T-cell (primary cell): ENCODE data around the gene FBN1. TPM values are rescaled to one million over a fixed set of nuclear protein-coding genes. Genes with fewer than 3 reads are reported as not detected.

Experiments
- ATAC-seq, 4 experiments: fragments of 200-7000 bp in 3 of 4; fragments of 150-1000 bp in 1 of 4; cut with Tn5 transposase; replicated peaks in 1 of 4; 1 replicate in 3 of 4; 2 replicates in 1 of 4; pipeline ENCODE4 v1.10.0; 2021; ENCODE audit warnings: moderate library complexity in 3 of 4, mild to moderate bottlenecking in 2 of 4, moderate number of reproducible peaks in 1 of 4
- CTCF ChIA-PET, 2 donors: fragments of 300-600 bp; sonication (Branson Sonifier 250); formaldehyde crosslinking; loops; one replicate each; lab custom pipeline; 2022; ENCODE audit warnings: antibody characterized with exemption in 2 of 2; lab: Charles Lee
- POLR2A ChIA-PET, 2 donors: fragments of 300-600 bp; sonication (Branson Sonifier 250); formaldehyde crosslinking; loops; one replicate each; lab custom pipeline; 2022; ENCODE audit warnings: antibody characterized with exemption in 2 of 2; lab: Charles Lee
- DNase-seq, 35 experiments: peaks; one replicate each; pipeline versions ENCODE4 v3.0.0 to v3.0.0-alpha.2; 2013 to 2023
- H3K27ac ChIP-seq: one replicate; pipeline ENCODE4 v1.5.1; 2013; ENCODE audit warnings: low read length
- H3K27me3 ChIP-seq, 2 experiments: replicated peaks in 1 of 2; 1 replicate in 1 of 2; 2 replicates in 1 of 2; pipeline versions ENCODE4 v1.6.1 to v1.7.0; 2013; ENCODE audit warnings: low read length in 1 of 2, mixed read lengths in 1 of 2; ENCODE audit not compliant: control insufficient read depth in 2 of 2, insufficient read depth in 2 of 2; ENCODE audit errors: extremely low read depth in 1 of 2
- H3K36me3 ChIP-seq, 2 donors: 1 replicate in 1 of 2; 2 replicates in 1 of 2; pipeline versions ENCODE4 v1.6.1 to v1.7.0; 2013; ENCODE audit warnings: low read length in 1 of 2; ENCODE audit not compliant: control insufficient read depth in 2 of 2, insufficient read depth in 1 of 2; ENCODE audit errors: extremely low read depth in 1 of 2
- H3K4me1 ChIP-seq, 2 experiments: 1 replicate in 1 of 2; 2 replicates in 1 of 2; pipeline versions ENCODE4 v1.6.1 to v1.7.0; 2013; ENCODE audit warnings: low read length in 2 of 2, mixed read lengths in 1 of 2; ENCODE audit not compliant: insufficient read depth in 2 of 2, control insufficient read depth in 1 of 2; ENCODE audit errors: extremely low read depth in 1 of 2
- H3K4me3 ChIP-seq, 2 donors: 1 replicate in 1 of 2; 2 replicates in 1 of 2; pipeline versions ENCODE4 v1.5.1 to v1.7.0; 2013; ENCODE audit warnings: mild to moderate bottlenecking in 2 of 2, low read length in 1 of 2, moderate library complexity in 1 of 2; ENCODE audit not compliant: control insufficient read depth in 1 of 2; ENCODE audit errors: extremely low read depth in 1 of 2
- H3K9me3 ChIP-seq: 2 replicates; pipeline ENCODE4 v1.7.0; 2013
- H3K27ac Mint-ChIP-seq, 2 donors: one replicate each; pipeline ENCODE4 v1.8.0; 2020 to 2021; ENCODE audit warnings: mild to moderate bottlenecking in 2 of 2, mixed read lengths in 2 of 2
- H3K27me3 Mint-ChIP-seq, 2 donors: one replicate each; pipeline ENCODE4 v1.8.0; 2021 to 2022; ENCODE audit warnings: mixed read lengths in 2 of 2
- H3K36me3 Mint-ChIP-seq: one replicate; pipeline ENCODE4 v1.8.0; 2021; ENCODE audit warnings: mixed read lengths
- H3K4me1 Mint-ChIP-seq, 3 donors: one replicate each; pipeline ENCODE4 v1.8.0; 2020 to 2022; ENCODE audit warnings: mixed read lengths in 3 of 3, mild to moderate bottlenecking in 1 of 3
- H3K4me3 Mint-ChIP-seq, 3 donors: one replicate each; pipeline ENCODE4 v1.8.0; 2020 to 2022; ENCODE audit warnings: mild to moderate bottlenecking in 3 of 3, mixed read lengths in 3 of 3, moderate library complexity in 3 of 3
- H3K9me3 Mint-ChIP-seq, 3 donors: one replicate each; pipeline ENCODE4 v1.8.0; 2020 to 2022; ENCODE audit warnings: mixed read lengths in 3 of 3
- WGBS: methylation state at CpG from one replicate; pipeline ENCODE4 v1.1.5; 2013; ENCODE audit warnings: missing lambda C conversion rate; ENCODE audit not compliant: insufficient coverage; 5-methylcytosine and 5-hydroxymethylcytosine counted together
- total RNA-seq, 35 experiments: library from RNA in 6 of 35; stranded (reverse) in 6 of 35; fragments of 120-200 nt in 1 of 35; gene quantifications; one replicate each; pipeline versions ENCODE4 v1.2.1 to v1.2.4 and lab custom pipeline; 2013 to 2026

Gene FBN1
- total RNA-seq, 5 donors from 2014 or later (not counting 1 experiment from before 2014, with no cell fraction given), result 0.28 to 1.2 (median 0.79) TPM

DNA sequence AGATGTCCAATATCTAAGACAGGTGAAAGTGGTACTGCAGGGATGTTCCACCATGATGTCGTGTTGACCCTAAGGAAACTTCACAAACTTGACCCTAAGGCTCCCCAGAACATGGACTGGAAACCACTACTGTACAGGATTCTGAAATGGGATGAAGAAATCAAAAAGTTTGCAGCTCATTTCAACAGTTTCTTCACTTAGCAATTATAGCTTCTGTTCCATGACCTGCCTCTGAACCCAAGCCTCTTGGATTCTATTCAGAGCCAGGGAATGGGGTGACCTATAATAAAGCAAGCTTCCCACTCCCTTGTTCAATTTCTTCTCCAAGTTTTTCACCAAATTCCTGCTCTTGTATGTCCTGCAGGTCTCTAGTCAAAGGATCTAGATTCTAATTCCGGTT is 273.5 kb downstream of the FBN1 start:
- no peaks in the 10 kb centered on the region for H3K9me3 ChIP-seq
- no peak for ATAC-seq
- no peak for DNase-seq
- H3K27me3 ChIP-seq, result peaks cover 0 to 5% of the 10 kb centered on the region in 2 experiments
- CTCF ChIA-PET, result interaction anchor here in 1 of 2 donors (1.5 kb wide), 1 partner anchor 20 kb away, joined by 3 read pairs; no protein-coding TSS in a partner anchor
- POLR2A ChIA-PET, result no interaction called here
- H3K36me3 ChIP-seq, result no peaks in the 10 kb centered on the region
- Mint-ChIP-seq H3K4me1 (no peaks in the 10 kb centered on the region), H3K9me3 (no peaks in the 10 kb centered on the region), H3K4me3 (no peak overlapping the region), H3K27me3 (peaks cover 24 to 39% of the 10 kb centered on the region in 2 donors), H3K36me3 (no peaks in the 10 kb centered on the region), H3K27ac (no peak overlapping the region)
- no peaks in the 10 kb centered on the region for H3K4me1 ChIP-seq
- H3K27ac ChIP-seq, result no peak overlapping the region
- H3K4me3 ChIP-seq, result no peak overlapping the region
- no CpG with 5 or more reads among the region's 2 CpGs for WGBS

DNA sequence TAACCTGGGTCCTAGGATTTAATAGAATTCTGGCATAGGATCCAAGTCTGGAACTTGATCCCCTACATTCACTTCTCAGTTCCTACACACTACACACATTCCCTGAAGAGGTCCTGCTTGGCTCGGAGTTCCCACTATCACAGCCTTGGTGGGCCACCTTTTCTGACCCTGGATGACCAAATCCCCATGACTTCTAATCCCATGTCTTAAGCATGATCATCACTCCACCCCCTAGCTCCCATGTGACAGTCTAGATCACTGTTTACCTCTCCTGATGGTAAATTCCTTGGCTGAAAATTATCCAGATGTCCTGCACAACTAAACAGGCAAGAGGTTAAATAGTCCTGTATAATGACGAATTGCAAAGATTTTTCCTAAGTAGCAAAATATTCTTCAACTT is 274.0 kb downstream of the FBN1 start:
- Histone ChIP-seq H3K27ac (no peak overlapping the region), H3K9me3 (no peaks in the 10 kb centered on the region), H3K4me1 (no peaks in the 10 kb centered on the region), H3K36me3 (no peaks in the 10 kb centered on the region), H3K27me3 (peaks cover 0 to 5% of the 10 kb centered on the region in 2 experiments), H3K4me3 (no peak overlapping the region)
- Mint-ChIP-seq H3K27ac (no peak overlapping the region), H3K27me3 (peaks cover 24 to 36% of the 10 kb centered on the region in 2 donors), H3K4me1 (no peaks in the 10 kb centered on the region), H3K4me3 (no peak overlapping the region), H3K36me3 (no peaks in the 10 kb centered on the region), H3K9me3 (no peaks in the 10 kb centered on the region)
- ChIA-PET POLR2A (no interaction called here), CTCF (interaction anchor here in 1 of 2 donors (1.5 kb wide), 1 partner anchor 19 kb away, joined by 3 read pairs; no protein-coding TSS in a partner anchor)
- WGBS, result 100% methylated on average over 1 of the region's 2 CpGs
- no peak for DNase-seq
- no peak for ATAC-seq

DNA sequence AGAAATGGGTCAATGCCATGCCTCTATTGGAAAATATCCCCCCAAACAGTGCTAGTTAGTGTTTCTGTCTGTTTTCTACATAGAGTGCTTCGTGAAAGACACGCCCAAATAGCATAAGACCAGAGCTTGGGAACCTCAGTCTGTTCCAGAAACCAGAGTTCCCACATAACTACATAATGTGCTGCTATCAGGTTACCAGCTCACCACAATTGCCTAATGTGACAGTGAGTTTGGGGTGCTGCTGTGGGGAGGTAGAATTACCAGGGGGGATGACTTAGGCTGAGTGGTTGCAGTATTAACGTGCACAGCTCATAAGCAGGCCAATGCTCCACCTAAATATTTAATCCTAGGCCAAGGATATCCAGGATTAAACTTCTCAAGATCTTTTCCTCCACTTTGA is 275.0 kb downstream of the FBN1 start:
- H3K27ac Mint-ChIP-seq, result no peak overlapping the region
- no peaks in the 10 kb centered on the region for H3K4me1 Mint-ChIP-seq
- Histone ChIP-seq H3K9me3 (no peaks in the 10 kb centered on the region), H3K27me3 (peaks cover 0 to 5% of the 10 kb centered on the region in 2 experiments), H3K4me1 (no peaks in the 10 kb centered on the region), H3K4me3 (no peak overlapping the region), H3K27ac (no peak overlapping the region), H3K36me3 (no peaks in the 10 kb centered on the region)
- DNase-seq (no peak), ATAC-seq (no peak)
- H3K27me3 Mint-ChIP-seq, result peaks cover 15 to 33% of the 10 kb centered on the region in 2 donors
- H3K9me3 Mint-ChIP-seq, result no peaks in the 10 kb centered on the region
- H3K36me3 Mint-ChIP-seq, result no peaks in the 10 kb centered on the region
- no CpG with 5 or more reads among the region's 3 CpGs for WGBS
- ChIA-PET POLR2A (no interaction called here), CTCF (interaction anchor here in 1 of 2 donors (0.7 kb wide), 1 partner anchor 1821 kb away, joined by 3 read pairs; no protein-coding TSS in a partner anchor)
- H3K4me3 Mint-ChIP-seq, result no peak overlapping the region

DNA sequence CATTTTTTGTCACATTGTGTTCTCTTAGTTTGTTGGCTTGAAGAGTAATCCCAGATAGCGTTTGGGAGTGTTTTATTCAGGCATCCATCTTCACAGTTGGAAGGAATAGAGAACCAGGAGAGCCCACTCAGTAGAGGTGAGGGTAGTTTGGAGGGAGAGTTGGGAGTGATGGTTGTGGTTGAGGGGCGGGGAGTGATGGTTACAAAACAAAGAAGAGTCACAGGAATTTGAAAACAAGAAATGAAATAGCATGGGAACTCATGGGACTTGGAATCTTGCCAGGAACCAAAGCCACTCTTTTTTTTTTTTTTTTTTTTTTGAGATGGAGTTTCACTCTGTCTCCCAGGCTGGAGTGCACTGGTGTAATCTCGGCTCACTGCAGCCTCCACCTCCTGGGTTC is 278.0 kb downstream of the FBN1 start:
- DNase-seq (no peak), ATAC-seq (no peak)
- Mint-ChIP-seq H3K36me3 (no peaks in the 10 kb centered on the region), H3K4me1 (no peaks in the 10 kb centered on the region), H3K9me3 (no peaks in the 10 kb centered on the region), H3K4me3 (no peak overlapping the region), H3K27ac (no peak overlapping the region), H3K27me3 (peaks cover 8 to 18% of the 10 kb centered on the region in 2 donors)
- Histone ChIP-seq H3K27ac (no peak overlapping the region), H3K4me3 (no peak overlapping the region), H3K9me3 (no peaks in the 10 kb centered on the region), H3K36me3 (no peaks in the 10 kb centered on the region), H3K27me3 (no peaks in the 10 kb centered on the region), H3K4me1 (no peaks in the 10 kb centered on the region)
- ChIA-PET CTCF (no interaction called here), POLR2A (no interaction called here)
- 70% methylated on average over 2 of the region's 3 CpGs for WGBS

DNA sequence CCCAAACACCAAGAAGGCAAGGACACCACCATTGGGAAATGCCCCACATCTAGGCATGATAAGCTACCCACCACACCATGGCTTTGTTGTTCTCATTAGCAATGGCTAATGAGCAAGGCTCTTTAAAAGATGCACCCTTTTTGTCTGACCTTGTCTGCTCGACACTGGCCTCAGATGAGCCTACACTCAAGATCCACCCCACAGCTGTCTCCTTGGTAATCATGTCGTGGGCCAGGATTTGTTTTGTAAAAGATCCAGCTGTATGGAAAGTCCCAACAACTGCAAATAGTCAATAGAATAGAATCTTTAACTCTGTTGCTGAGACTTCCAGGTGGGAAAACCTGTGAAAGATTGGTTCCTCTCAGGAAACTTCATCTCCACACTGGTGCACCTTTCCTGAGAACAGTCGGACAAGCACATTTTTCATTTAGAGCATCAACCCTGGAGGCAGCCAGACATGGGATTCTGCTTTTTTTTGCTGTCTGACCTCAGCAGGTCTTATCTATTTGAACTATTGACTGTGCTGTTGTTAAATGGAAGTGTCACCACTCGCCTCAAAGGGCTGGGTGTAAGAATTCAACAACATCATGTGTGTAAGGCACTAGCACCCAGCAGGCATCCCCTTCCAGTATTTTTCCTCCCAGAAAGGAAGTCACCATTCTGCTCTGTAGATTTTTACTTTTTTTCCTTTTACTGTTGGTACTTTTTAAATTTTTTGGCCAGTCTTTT is 278.8 kb downstream of the FBN1 start:
- H3K4me1 ChIP-seq, result no peaks in the 10 kb centered on the region
- ChIA-PET CTCF (interaction anchor here in 1 of 2 donors (0.6 kb wide), 1 partner anchor 1778 kb away, joined by 3 read pairs; no protein-coding TSS in a partner anchor), POLR2A (no interaction called here)

DNA sequence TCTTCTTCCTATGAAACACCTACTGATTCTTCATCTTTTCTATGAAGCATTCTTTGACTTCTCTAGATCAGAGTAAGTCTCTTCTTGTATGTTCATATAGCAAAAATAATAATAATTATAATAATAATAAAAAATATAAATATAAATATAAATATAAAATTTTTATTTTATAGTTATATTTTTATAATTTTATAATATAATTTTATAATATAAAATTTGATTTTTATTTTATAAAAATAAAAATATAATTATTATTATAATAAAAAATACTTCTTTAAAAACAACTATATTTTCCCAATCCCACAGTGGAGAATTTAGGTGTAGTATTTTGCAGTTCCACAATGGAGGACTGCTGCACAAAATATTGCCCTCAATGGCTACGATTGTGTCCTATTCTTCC is 279.9 kb downstream of the FBN1 start:
- H3K36me3 ChIP-seq, result no peaks in the 10 kb centered on the region
- H3K4me3 ChIP-seq, result no peak overlapping the region
- DNase-seq (no peak), ATAC-seq (no peak)
- ChIA-PET CTCF (no interaction called here), POLR2A (no interaction called here)
- no peak overlapping the region for H3K27ac Mint-ChIP-seq
- H3K27ac ChIP-seq, result no peak overlapping the region
- peaks cover 8 to 15% of the 10 kb centered on the region in 2 donors for H3K27me3 Mint-ChIP-seq
- H3K36me3 Mint-ChIP-seq, result no peaks in the 10 kb centered on the region
- H3K4me1 Mint-ChIP-seq, result no peaks in the 10 kb centered on the region
- no peak overlapping the region for H3K4me3 Mint-ChIP-seq
- H3K9me3 ChIP-seq, result no peaks in the 10 kb centered on the region
- H3K4me1 ChIP-seq, result no peaks in the 10 kb centered on the region
- no peaks in the 10 kb centered on the region for H3K9me3 Mint-ChIP-seq
- no peaks in the 10 kb centered on the region for H3K27me3 ChIP-seq
- no CpG with 5 or more reads among the region's 1 CpG for WGBS

More for the DNA sequence above, 278.8 kb downstream of the FBN1 start:
- Mint-ChIP-seq H3K9me3 (no peaks in the 10 kb centered on the region), H3K4me3 (no peak overlapping the region), H3K27me3 (peaks cover 8 to 18% of the 10 kb centered on the region in 2 donors), H3K27ac (no peak overlapping the region), H3K4me1 (no peaks in the 10 kb centered on the region), H3K36me3 (no peaks in the 10 kb centered on the region)
- Histone ChIP-seq H3K27ac (no peak overlapping the region), H3K9me3 (no peaks in the 10 kb centered on the region), H3K27me3 (no peaks in the 10 kb centered on the region), H3K4me3 (no peak overlapping the region), H3K36me3 (no peaks in the 10 kb centered on the region)
- 100% methylated on average over 2 of the region's 4 CpGs for WGBS
- DNase-seq (no peak), ATAC-seq (no peak)
